Measurements from ENCODE around the gene ETV1.

ETV1 gene

GRCh38 chr7:13982940-13983677 is 6.4 kb downstream of the ETV1 start:
- TF ChIP-seq, protein P1, sequence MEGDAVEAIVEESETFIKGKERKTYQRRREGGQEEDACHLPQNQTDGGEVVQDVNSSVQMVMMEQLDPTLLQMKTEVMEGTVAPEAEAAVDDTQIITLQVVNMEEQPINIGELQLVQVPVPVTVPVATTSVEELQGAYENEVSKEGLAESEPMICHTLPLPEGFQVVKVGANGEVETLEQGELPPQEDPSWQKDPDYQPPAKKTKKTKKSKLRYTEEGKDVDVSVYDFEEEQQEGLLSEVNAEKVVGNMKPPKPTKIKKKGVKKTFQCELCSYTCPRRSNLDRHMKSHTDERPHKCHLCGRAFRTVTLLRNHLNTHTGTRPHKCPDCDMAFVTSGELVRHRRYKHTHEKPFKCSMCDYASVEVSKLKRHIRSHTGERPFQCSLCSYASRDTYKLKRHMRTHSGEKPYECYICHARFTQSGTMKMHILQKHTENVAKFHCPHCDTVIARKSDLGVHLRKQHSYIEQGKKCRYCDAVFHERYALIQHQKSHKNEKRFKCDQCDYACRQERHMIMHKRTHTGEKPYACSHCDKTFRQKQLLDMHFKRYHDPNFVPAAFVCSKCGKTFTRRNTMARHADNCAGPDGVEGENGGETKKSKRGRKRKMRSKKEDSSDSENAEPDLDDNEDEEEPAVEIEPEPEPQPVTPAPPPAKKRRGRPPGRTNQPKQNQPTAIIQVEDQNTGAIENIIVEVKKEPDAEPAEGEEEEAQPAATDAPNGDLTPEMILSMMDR (IDR thresholded peaks at IDR 0.05; ENCODE audit: low read depth, low read length, missing control alignments): no peak
- no peak for DNase-seq (ENCODE audit: low read depth)
- no peak overlapping the region for H3K4me3 ChIP-seq (ENCODE audit: low read depth, low read length)

DNA sequence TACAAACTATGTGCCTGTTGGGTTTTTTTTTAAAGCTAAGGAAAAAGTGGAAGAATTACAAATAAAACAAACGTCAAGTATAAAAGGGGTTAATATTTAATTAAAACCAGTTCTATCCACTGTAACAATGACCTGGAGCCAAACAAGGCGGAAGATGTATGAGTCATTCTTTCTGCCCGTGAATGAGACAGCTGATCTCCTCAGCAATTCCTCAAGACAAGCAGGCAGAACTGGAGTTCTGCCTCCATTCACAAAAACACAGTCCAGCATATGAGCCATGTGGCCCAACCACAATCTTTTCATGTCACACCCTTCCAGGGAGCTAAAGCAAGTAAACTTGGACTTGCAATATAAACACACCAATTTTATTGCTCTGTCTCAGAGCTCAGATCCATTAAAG is 8.4 kb downstream of the ETV1 start:
- TF ChIP-seq, protein P1 (IDR thresholded peaks at IDR 0.05; ENCODE audit: low read depth, low read length, missing control alignments): no peak
- H3K4me3 ChIP-seq (ENCODE audit: low read depth, low read length): no peak overlapping the region
- DNase-seq (ENCODE audit: low read depth): no peak

DNA sequence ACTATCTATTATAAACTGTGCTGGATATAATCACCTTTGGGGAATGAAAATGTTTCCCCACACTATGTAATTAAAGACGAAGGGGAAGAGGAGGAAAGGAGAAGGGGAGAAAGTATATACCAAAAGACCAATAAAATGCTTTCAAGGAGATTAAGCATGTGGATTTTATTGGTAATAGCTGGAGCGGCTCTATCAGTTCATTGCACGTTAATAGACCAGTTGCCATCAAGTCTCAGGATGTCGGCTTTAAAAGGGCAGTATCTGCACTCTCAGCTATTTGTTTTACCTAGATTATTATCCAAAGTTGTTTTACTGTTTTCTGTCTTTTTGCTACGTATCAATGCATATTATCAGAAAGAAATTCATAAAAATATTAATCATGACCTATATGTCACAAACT is 9.0 kb downstream of the ETV1 start:
- no peak overlapping the region for H3K4me3 ChIP-seq (ENCODE audit: low read depth, low read length)
- TF ChIP-seq, protein P1 (IDR thresholded peaks at IDR 0.05; ENCODE audit: low read depth, low read length, missing control alignments): no peak
- no peak for DNase-seq (ENCODE audit: low read depth)

GRCh38 chr7:13979671-13980435 is 9.6 kb downstream of the ETV1 start:
- TF ChIP-seq, protein P1 (IDR thresholded peaks at IDR 0.05; ENCODE audit: low read depth, low read length, missing control alignments): no peak
- no peak for DNase-seq (ENCODE audit: low read depth)
- no peak overlapping the region for H3K4me3 ChIP-seq (ENCODE audit: low read depth, low read length)

GRCh38 chr7:13976594-13976993 is 12.9 kb downstream of the ETV1 start:
- H3K4me3 ChIP-seq (ENCODE audit: low read depth, low read length): no peak overlapping the region
- TF ChIP-seq, protein P1 (IDR thresholded peaks at IDR 0.05; ENCODE audit: low read depth, low read length, missing control alignments): no peak
- DNase-seq (ENCODE audit: low read depth): no peak

GRCh38 chr7:13965077-13965476 is 24.4 kb downstream of the ETV1 start:
- DNase-seq (ENCODE audit: low read depth): no peak
- TF ChIP-seq, protein P1 (IDR thresholded peaks at IDR 0.05; ENCODE audit: low read depth, low read length, missing control alignments): no peak
- H3K4me3 ChIP-seq (ENCODE audit: low read depth, low read length): no peak overlapping the region
